PC-9 (cell line): Measurements from ENCODE around the gene ZNF609. TPM values are rescaled to one million over a fixed set of nuclear protein-coding genes. Genes with fewer than 3 reads are reported as not detected.

Experiments used
- BruUV-seq: library from RNA; stranded (reverse); fragments of 400-500 nt; replicated peaks from 2 replicates; lab custom pipeline; 2021; lab: Mats Ljungman, UMichigan
- CTCF ChIA-PET: fragments of 300-600 bp; sonication (Branson Sonifier 250); formaldehyde crosslinking; loops from one replicate; lab custom pipeline; 2022; ENCODE audit warnings: antibody characterized with exemption; lab: Charles Lee
- POLR2A ChIA-PET: fragments of 300-600 bp; sonication (Branson Sonifier 250); formaldehyde crosslinking; loops from one replicate; lab custom pipeline; 2022; ENCODE audit warnings: antibody characterized with exemption; ENCODE audit not compliant: unreplicated experiment; lab: Charles Lee
- DNase-seq, 2 experiments: peaks; one replicate each; pipeline versions ENCODE4 v3.0.0 to v3.0.0-alpha.2; 2015 to 2022; ENCODE audit warnings: mixed read lengths in 1 of 2
- H2AFZ ChIP-seq: fragments of 200-600 bp; sonication (generic); 2 replicates; pipeline ENCODE4 v1.8.1; 2017; ENCODE audit warnings: antibody characterized with exemption
- H3F3A ChIP-seq: fragments of 200-600 bp; sonication (generic); 2 replicates; pipeline ENCODE4 v1.8.1; 2017; ENCODE audit warnings: antibody characterized with exemption, mild to moderate bottlenecking, low read depth; ENCODE audit not compliant: insufficient read depth
- H3K27ac ChIP-seq: fragments of 200-600 bp; sonication (generic); 2 replicates; pipeline ENCODE4 v1.6.1; 2016; ENCODE audit warnings: mixed run types
- H3K27me3 ChIP-seq: fragments of 200-600 bp; sonication (generic); 2 replicates; pipeline ENCODE4 v1.6.1; 2016; ENCODE audit warnings: low read depth, mixed run types; ENCODE audit not compliant: insufficient read depth
- H3K36me3 ChIP-seq: fragments of 200-600 bp; sonication (generic); 2 replicates; pipeline ENCODE4 v1.6.1; 2016; ENCODE audit warnings: low read depth, mixed run types
- H3K4me1 ChIP-seq: fragments of 200-600 bp; sonication (generic); replicated peaks from 2 replicates; pipeline ENCODE4 v1.6.1; 2016; ENCODE audit warnings: mixed run types; ENCODE audit not compliant: insufficient read depth
- H3K4me2 ChIP-seq: fragments of 200-600 bp; sonication (generic); 2 replicates; pipeline ENCODE4 v1.6.1; 2017; ENCODE audit warnings: mixed run types
- H3K4me3 ChIP-seq: fragments of 200-600 bp; sonication (generic); 2 replicates; pipeline ENCODE4 v1.6.1; 2016; ENCODE audit warnings: mixed run types
- H3K79me2 ChIP-seq: fragments of 200-600 bp; sonication (generic); 2 replicates; pipeline ENCODE4 v1.6.1; 2017; ENCODE audit warnings: low read depth, mixed run types
- H3K9me2 ChIP-seq: fragments of 200-600 bp; sonication (generic); 2 replicates; pipeline ENCODE4 v1.8.1; 2017; ENCODE audit warnings: mild to moderate bottlenecking; ENCODE audit not compliant: insufficient read depth
- H3K9me3 ChIP-seq: fragments of 200-600 bp; sonication (generic); 2 replicates; pipeline ENCODE4 v1.8.1; 2016; ENCODE audit warnings: low read depth; ENCODE audit not compliant: insufficient read depth
- H4K20me1 ChIP-seq: fragments of 200-600 bp; sonication (generic); 2 replicates; pipeline ENCODE4 v1.8.1; 2017; ENCODE audit not compliant: insufficient read depth
- EZH2 ChIP-seq: fragments of 200-600 bp; sonication (generic); IDR thresholded peaks from 2 replicates; pipeline ENCODE4 v1.8.0; 2017; ENCODE audit warnings: antibody characterized with exemption, low read depth
- intact Hi-C: fragments of 100-400 bp; cut with micrococcal nuclease; formaldehyde crosslinking; loops from one replicate; pipeline ENCODE4 v1.10.0; 2022; ENCODE audit not compliant: unreplicated experiment
- total RNA-seq: library from RNA; stranded (reverse); gene quantifications from 2 replicates; pipeline ENCODE4 v1.2.3, GENCODE V29; 2021
- TF ChIP-seq, protein P1 (sequence below): fragments of 200-600 bp; sonication (generic); conservative IDR thresholded peaks from 2 replicates; pipeline ENCODE4 v1.6.1; 2017; ENCODE audit warnings: mixed run types, antibody characterized with exemption, mild to moderate bottlenecking, moderate library complexity

The ZNF609 gene
- total RNA-seq, 1 experiment from 2014 or later, result 38.6 TPM

DNA sequence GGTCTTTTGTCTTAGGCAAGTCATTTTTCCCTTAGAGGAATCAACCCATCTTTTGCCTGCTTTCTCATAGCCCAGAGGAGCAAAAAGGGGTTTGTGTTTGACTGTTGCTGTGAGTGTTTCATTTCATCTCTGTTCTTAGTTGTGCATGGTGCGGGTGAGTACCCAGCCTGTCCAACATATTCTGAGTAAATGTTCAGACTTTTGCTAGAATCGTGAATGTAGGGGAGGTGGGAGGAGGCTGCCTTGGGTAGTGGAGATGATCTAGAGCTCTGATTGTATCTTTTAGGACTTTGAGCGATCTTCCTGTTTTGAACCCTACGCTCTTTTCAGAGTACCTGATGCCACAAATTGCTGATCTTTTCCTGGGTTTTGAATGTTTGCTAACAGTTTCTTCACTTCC is 123.1 kb downstream of the ZNF609 start:
- ChIA-PET POLR2A (no interaction called here), CTCF (no interaction called here)
- no peaks in the 10 kb centered on the region for H3K4me1 ChIP-seq
- peaks cover 20% of the 10 kb centered on the region for H3K79me2 ChIP-seq
- no peak overlapping the region for H3K27ac ChIP-seq
- H3K27me3 ChIP-seq, result no peaks in the 10 kb centered on the region
- intact Hi-C loops, result no loop called here
- no TSS peak for BruUV-seq
- no peaks in the 10 kb centered on the region for H4K20me1 ChIP-seq
- H3K9me2 ChIP-seq, result no peaks in the 10 kb centered on the region
- H3K4me3 ChIP-seq, result no peak overlapping the region
- H3K36me3 ChIP-seq, result no peaks in the 10 kb centered on the region
- H3F3A ChIP-seq, result no peaks in the 10 kb centered on the region
- no peak for TF ChIP-seq EZH2
- TF ChIP-seq, protein P1, sequence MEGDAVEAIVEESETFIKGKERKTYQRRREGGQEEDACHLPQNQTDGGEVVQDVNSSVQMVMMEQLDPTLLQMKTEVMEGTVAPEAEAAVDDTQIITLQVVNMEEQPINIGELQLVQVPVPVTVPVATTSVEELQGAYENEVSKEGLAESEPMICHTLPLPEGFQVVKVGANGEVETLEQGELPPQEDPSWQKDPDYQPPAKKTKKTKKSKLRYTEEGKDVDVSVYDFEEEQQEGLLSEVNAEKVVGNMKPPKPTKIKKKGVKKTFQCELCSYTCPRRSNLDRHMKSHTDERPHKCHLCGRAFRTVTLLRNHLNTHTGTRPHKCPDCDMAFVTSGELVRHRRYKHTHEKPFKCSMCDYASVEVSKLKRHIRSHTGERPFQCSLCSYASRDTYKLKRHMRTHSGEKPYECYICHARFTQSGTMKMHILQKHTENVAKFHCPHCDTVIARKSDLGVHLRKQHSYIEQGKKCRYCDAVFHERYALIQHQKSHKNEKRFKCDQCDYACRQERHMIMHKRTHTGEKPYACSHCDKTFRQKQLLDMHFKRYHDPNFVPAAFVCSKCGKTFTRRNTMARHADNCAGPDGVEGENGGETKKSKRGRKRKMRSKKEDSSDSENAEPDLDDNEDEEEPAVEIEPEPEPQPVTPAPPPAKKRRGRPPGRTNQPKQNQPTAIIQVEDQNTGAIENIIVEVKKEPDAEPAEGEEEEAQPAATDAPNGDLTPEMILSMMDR, result no peak
- DNase-seq, result no peak
- H2AFZ ChIP-seq, result no peak overlapping the region
- no peak overlapping the region for H3K4me2 ChIP-seq
- peaks cover 9% of the 10 kb centered on the region for H3K9me3 ChIP-seq

DNA sequence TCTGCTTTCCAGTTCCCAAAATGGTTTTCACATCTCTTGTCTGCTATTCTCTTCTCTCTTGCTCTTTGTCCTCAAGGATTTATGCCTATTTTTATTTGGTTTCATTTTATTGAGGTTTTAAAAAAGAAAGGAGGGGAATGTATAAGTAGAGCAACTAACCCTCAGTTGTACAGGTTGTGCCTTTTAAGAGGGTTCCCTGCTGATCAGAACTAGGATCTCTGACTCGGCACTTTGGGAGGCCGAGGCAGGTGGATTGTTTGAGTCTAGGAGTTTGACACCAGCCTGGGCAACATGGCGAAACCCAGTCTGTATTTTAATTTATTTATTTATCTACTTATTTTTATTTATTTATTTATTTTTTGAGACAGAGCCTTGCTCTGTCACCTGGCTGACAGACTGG is 123.6 kb downstream of the ZNF609 start:
- Histone ChIP-seq H3K4me2 (no peak overlapping the region), H3K4me1 (no peaks in the 10 kb centered on the region), H3K27me3 (no peaks in the 10 kb centered on the region), H2AFZ (no peak overlapping the region), H3K9me2 (no peaks in the 10 kb centered on the region), H3F3A (no peaks in the 10 kb centered on the region), H3K4me3 (no peak overlapping the region), H3K9me3 (peaks cover 9% of the 10 kb centered on the region), H3K79me2 (peaks cover 24% of the 10 kb centered on the region), H3K36me3 (no peaks in the 10 kb centered on the region), H3K27ac (no peak overlapping the region), H4K20me1 (no peaks in the 10 kb centered on the region)
- no peak for DNase-seq
- intact Hi-C loops, result no loop called here
- no TSS peak for BruUV-seq
- TF ChIP-seq, protein P1, result no peak
- TF ChIP-seq EZH2, result no peak
- POLR2A ChIA-PET, result no interaction called here
- CTCF ChIA-PET, result no interaction called here

DNA sequence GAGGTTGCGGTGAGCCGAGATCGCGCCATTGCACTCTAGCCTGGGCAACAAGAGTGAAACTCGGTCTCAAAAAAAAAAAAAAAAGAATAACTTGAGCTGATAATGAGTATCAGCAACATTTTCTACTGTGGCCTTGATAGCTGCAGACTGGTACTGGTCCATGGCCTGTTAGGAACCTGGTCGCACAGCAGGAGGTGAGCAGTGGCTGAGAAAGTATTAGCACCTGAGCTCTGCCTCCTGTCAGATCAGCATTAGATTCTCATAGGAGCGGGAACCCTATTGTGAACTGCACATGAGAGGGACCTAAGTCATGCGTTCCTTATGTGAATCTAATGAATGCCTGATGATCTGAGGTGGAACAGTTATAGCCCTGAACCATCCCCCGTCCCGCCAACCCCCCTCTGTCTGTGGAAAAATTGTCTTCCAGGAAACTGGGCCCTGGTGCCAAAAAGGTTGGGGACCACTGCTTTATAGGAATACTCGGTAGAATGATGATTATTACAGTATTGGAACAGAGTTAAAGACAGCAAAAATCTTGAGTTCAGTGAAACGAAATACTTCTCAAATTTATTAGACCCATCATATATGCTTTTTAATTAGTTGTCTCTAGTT is 126.0 kb downstream of the ZNF609 start:
- Histone ChIP-seq H3K4me2 (no peak overlapping the region), H3K9me2 (no peaks in the 10 kb centered on the region)
- CTCF ChIA-PET, result interaction anchor here (0.6 to 0.7 kb wide), 2 partner anchors 87 to 1972 kb away, joined by 9 to 10 read pairs; no protein-coding TSS in a partner anchor

More for the DNA sequence above, 126.0 kb downstream of the ZNF609 start:
- Histone ChIP-seq H2AFZ (no peak overlapping the region), H3K27ac (no peak overlapping the region), H3K36me3 (no peaks in the 10 kb centered on the region), H4K20me1 (no peaks in the 10 kb centered on the region), H3K4me1 (no peaks in the 10 kb centered on the region), H3K27me3 (no peaks in the 10 kb centered on the region), H3F3A (no peaks in the 10 kb centered on the region), H3K9me3 (peaks cover 3% of the 10 kb centered on the region; the same call in 1 of the 2 replicates), H3K79me2 (peaks cover 25% of the 10 kb centered on the region), H3K4me3 (no peak overlapping the region)
- intact Hi-C loops, result no loop called here
- BruUV-seq, result no TSS peak
- no peak for DNase-seq
- TF ChIP-seq EZH2, result no peak
- TF ChIP-seq, protein P1, result no peak
- POLR2A ChIA-PET, result no interaction called here
